Measurements from ENCODE around the gene TXNDC15.

Gene TXNDC15

DNA sequence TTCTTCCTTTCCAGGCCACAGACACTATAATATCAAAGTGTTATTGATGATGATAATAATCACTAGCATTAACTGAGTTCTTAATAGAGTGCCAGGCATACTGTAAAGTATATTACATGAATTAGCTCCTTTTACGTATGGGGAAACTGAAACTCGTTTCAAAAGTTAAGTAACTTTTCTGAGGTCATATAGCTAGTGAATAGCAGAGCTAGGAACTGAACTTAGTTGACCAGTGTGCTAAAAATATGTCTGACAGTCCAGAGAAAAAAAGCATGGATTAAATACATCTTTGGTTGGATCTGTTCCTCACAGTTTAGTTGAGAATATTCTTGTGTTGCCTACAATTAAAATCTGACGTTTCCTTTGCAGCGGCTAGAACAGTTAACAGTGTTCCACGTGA is 75.1 kb downstream of the TXNDC15 start:
- Histone ChIP-seq H3K9me3 (ENCODE audit: severe bottlenecking) (peaks cover 6% of the 10 kb centered on the region), H3K4me3 (ENCODE audit: low read depth, low read length) (no peak overlapping the region), H3K36me3 (no peaks in the 10 kb centered on the region), H3K27ac (no peak overlapping the region), H3K27me3 (ENCODE audit: insufficient read depth, low read depth, severe bottlenecking) (no peaks in the 10 kb centered on the region)
- TF ChIP-seq, protein P1, sequence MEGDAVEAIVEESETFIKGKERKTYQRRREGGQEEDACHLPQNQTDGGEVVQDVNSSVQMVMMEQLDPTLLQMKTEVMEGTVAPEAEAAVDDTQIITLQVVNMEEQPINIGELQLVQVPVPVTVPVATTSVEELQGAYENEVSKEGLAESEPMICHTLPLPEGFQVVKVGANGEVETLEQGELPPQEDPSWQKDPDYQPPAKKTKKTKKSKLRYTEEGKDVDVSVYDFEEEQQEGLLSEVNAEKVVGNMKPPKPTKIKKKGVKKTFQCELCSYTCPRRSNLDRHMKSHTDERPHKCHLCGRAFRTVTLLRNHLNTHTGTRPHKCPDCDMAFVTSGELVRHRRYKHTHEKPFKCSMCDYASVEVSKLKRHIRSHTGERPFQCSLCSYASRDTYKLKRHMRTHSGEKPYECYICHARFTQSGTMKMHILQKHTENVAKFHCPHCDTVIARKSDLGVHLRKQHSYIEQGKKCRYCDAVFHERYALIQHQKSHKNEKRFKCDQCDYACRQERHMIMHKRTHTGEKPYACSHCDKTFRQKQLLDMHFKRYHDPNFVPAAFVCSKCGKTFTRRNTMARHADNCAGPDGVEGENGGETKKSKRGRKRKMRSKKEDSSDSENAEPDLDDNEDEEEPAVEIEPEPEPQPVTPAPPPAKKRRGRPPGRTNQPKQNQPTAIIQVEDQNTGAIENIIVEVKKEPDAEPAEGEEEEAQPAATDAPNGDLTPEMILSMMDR (IDR thresholded peaks at IDR 0.05; ENCODE audit: low read depth, low read length), result no peak
- DNase-seq, result no peak
